HG02970 (cell line): ENCODE data around the gene ANXA6.
"Not testable (repeated sequence)": the region's sequence is repeated elsewhere in the genome, so short reads cannot be mapped to it uniquely, and the experiment has no call there.

ENCODE experiments used
- ATAC-seq: cut with Tn5 transposase; IDR thresholded peaks from one replicate; pipeline ENCODE4 v1.9.1; 2021; ENCODE audit warnings: mild to moderate bottlenecking, moderate library complexity, moderate number of reproducible peaks; ENCODE audit not compliant: unreplicated experiment, low FRiP score

Gene ANXA6

DNA sequence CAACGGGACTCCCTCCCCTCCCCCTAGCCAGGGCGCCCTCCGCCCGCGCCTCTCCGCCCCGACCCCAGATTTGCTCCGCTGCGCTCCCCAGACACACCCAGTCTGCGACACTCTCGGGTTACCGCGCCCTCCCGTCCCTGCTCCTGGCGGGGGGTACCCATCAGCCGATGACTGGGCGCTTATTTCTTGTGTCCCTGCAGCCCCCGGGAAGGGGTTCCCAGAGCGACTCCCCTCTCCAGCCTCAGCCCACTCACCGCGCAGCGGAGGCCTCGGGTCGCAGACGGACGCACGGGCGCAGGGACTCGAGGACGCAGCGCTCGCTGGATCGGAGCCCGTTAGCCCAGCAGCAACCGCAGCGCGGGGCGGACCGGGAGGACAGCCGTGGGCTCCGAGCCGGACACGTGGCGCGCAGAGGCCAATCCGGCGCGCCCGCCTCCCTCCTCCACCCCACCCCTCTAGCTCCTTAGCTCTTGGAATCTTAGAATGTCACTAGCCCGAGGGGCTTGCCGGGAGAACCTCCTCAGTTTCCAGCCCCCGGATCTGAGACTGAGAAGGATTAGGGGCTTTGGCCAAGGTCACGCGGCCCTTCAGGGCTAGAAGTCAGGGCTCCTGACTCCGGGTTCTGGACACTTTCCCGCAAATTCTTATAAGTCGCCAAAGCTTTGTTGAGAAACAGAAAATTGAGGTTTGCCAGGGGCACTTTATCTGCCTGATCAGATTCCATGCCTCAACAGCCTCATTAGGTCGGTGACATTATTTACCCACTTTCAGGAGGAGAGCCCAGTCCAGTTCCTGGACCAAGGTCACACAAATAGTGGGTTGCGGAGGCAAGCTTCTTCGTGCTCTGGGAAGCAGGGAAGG is at the start of gene ANXA6:
Gene ANXA6 (minus strand): TSS at position 354 of the 861 bp plus-strand sequence. CDS start 9,878 bp downstream, outside the sequence.
- ATAC-seq: peak; percentile 40

- ATAC-seq: no peak
Observed at GRCh38 chr5:151205411-151205810, 47.8 kb upstream of the ANXA6 start.

GRCh38 chr5:151204051-151204450 is 46.5 kb upstream of the ANXA6 start:
- ATAC-seq: no peak

DNA sequence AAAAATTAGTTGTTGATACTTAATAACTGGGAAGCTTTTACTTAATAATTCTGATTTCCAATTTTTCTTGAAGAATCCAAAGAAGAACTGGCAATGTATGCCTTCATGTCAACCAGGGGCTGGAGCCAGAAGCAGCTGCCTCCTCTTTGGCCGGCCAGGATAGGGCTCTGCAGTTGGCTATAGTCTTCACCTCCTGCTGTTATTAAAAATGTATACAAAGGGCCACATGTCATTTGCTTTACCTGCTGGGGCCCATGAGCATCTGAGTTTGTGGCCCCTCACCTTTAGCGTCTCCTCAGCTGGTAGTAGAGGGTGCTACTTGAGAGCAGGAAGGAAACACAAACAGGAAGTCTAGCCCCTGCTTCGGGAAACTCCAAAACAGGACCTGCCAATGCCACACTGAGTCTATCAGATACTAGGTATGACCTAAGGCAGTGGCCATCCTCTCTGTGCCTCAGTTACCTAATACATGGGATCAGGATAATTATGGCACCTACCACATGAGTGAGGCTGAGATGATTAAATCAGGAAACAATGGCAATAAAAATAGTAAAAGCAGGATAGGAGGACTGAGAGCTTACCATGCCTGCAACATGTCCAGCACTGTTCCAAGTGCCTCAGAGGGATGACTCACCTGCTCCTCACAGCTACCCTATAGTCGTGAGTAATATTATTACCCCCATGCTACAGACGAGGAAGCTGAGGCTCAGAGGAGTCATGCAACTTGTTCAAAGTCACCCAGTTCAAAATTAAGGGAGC is 45.0 kb upstream of the ANXA6 start:
- no peak for ATAC-seq

DNA sequence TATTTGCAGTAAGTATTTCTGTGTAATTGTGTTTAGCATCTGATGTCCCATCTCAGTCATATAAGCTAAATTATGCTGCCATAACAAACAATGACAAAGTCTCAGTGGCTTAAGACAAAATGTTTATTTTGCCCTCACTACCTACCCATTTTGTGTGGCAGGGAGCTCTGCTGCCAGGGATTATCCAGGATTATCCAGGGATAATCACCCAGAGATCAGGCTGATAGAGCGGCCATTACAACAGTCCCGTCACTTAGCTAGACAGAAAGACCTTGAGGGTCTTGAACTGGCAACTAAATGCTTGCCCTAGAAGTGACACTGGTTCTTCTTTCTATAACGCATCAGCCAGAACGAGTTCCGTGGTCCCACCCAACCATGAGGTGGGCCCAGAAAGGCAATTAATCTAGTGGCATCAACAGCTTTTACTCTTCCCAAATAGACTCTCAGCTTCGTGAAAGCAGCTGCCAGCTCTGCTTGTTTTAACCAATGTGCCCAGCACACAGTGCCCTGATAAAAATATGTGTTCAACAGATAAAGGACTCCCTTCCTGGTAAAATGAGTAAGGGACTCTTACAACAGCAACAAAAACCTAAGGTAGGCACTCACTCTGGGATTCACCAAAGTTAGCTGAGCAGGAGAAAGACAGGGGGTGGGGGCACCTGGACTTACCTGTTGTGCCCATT is 43.5 kb upstream of the ANXA6 start:
- no peak for ATAC-seq

DNA sequence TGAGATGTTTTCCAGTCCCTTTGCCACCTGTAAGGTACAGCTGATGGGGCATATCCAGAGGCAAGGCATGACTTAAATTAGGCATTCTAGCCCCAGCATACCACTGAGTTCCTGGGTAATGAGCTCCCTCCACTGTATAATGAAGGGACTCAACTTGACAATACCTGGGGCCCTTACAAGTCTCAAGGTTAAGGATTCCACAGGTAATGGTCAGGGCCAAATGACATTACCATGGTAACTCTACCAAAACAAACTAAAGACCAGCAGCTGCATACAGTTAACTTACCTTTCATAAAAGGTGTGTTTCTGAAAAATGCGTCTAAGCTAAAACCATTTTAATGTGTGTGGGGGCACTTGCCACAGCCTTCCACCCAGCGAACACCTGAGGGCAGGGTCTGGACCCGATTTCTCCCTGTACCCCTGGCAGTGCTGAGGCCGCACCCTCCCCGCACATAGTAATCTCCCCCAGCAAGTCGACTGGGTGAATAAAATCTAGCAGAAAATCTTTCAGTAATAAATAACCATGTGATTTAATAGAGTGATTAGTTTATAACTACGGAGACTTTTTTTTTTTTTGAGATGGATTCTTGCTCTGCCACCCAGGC is 42.1 kb upstream of the ANXA6 start:
- ATAC-seq: no peak

- ATAC-seq: no peak
Observed at GRCh38 chr5:151198861-151199260, 41.3 kb upstream of the ANXA6 start.

GRCh38 chr5:151197291-151197600 is 39.7 kb upstream of the ANXA6 start:
- not testable (repeated sequence) for ATAC-seq

DNA sequence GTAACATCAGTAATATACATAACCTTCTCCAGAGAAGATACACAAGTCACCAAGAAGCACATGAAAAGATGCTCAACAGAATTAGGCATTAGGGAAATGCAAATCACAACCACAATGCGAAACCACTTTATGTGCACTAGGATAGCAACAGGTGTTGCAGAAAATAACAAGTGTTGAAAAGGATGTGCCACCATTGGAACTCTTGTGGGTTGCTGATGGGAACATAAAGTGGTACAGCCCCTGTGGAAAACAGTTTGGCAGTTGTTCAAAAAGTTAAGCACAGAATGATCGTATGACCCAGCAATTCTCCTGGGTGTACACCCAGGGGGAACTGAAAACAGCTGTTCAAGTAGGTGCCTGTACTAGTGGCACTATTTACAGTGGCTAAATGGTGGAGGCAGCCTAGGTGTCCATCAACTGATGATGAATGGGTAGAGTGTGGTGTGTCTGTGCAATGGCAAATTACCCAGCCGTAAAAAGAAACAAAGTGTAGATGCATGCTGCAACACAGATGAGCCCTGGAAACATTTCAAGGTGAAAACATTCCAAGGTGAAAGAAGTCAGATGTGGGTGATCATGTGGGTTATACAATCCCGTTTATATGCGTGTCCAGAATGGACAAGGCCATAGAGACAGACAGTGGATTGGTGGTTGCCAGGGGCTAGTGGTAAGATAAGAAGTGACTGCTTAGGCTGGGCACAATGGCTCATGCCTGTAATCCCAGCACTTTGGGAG is 39.1 kb upstream of the ANXA6 start:
- no peak for ATAC-seq

DNA sequence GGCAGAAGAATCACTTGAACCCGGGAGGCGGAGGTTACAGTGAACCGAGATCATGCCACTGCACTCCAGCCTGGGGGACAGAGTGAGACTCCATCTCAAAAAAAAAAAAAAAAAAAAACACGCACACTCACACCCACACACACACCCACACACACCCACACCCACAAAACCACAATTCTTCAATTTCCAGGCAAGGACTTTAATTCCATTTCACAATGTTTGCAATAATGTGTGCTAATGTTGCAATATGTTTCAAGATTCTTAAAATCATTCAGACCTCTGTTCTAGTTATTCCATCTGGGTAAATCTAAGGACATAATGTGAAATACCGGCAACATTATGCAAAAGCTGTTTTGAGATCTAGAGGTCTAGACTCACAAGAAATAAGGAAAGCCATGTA is 38.0 kb upstream of the ANXA6 start:
- ATAC-seq: no peak

GRCh38 chr5:151192626-151193025 is 35.0 kb upstream of the ANXA6 start:
- no peak for ATAC-seq

DNA sequence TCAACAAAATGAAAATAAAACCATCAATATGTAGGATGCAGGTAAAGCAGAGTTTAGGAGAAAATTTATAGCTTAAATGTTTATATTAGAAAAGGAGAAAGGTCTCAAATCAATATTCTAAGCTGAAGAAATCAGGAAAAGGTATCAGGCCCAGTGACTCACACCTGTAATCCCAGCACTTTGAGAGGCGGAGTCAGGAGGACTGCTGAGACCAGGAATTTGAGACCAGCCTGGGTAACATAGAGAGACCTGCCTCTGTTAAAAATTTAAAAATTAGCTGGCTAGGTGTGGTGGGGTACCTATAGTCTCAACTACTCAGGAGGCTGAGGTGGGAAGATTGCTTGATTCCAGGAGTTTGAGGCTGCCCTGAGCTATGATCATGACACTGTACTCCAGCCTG is 34.1 kb upstream of the ANXA6 start:
- no peak for ATAC-seq

DNA sequence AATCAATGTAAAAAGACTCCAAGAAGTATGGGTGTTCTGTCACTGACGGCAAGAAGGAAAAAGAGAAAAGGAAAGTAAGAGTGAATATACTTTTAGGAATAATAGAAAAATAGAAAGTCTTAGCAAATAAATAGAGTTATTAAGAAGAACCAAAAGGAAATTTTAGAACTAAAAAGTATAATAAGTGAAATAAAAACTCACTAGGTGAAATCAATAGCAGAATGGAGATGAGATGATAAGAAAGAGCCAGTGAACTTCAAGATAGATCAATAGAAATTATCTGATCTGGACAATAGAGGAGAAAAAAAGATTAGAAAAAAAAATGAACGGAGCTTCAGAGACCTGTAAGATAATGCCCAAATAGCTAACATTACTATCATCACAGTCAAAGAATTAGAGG is 31.6 kb upstream of the ANXA6 start:
- no peak for ATAC-seq

DNA sequence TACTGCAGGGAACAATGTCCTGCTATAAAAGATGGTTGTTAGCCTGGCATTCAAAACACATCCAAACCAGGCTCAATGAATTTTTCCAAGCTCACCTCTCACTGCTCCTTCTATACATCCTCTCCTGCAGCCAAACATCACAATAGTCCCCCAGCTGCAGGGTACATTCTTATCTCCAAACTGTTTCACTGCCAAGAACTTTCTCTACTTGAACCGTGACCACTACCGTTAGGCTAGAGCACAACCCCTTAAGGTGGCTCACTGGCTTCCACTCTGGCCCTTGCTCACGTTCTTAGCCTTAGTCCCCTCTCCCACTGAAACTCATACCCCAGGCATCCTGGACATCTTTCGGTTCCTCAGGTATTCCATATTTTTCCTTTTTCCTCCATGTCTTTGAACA is 29.0 kb upstream of the ANXA6 start:
- no peak for ATAC-seq

DNA sequence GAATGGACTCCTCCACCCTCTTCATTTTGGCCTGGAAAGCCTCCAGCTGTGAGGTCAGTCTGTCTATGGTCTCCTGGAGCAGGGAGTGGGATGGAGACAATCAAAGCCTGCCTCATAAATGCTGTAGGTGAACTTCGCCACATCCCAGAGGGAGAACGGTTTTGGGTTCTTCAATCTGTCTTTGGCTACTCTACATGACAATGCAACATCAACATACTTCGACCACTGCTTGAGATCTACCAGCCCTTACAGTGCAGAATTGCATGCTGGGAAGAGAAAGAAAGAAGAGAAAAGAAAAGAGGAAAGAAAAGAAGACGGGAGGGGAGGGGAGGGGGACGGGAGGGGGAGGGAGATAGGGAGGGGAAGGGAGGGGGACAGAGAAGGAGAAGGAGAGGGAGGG is 28.5 kb upstream of the ANXA6 start:
- ATAC-seq: no peak

- ATAC-seq: no peak
Observed at GRCh38 chr5:151184316-151185042, 26.9 kb upstream of the ANXA6 start.

DNA sequence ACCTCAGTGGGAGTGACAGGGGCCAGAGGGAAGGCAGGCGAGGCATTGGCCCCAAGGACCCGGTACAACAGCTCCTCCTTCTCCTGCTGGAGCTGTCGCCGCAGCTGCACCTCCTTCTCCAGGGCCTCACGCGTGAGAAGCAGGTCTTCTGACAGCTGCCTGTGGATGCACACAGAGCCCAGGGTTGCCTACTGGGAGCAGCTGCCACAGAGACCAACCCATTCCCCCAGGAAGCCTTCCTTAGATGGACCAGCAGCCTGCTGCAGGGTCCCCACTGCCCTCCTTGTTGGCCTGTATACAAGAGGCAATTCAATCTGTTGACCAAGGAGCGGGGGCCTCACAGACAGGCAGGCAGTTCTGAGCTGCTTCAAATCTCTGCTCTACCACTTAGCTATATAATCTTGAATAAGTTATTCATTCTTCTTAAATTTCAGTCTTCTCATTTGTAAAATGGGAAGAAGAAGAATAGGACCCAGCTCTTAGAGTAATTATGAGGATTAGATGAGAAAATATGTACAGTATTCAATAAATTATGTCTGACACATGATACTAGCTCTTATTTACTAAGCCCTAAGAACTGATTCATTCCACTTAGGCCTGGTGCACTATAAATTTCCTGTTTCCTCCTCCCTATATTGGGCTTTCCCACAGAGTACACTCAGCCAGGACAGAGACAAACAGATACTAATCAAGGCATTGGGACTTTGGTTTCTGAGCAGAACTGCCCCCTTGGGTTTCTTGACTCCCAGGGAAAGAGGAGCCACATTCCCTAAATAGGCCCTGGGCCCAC is 26.1 kb upstream of the ANXA6 start:
- ATAC-seq: no peak

GRCh38 chr5:151182976-151183375 is 25.4 kb upstream of the ANXA6 start:
- ATAC-seq: no peak

DNA sequence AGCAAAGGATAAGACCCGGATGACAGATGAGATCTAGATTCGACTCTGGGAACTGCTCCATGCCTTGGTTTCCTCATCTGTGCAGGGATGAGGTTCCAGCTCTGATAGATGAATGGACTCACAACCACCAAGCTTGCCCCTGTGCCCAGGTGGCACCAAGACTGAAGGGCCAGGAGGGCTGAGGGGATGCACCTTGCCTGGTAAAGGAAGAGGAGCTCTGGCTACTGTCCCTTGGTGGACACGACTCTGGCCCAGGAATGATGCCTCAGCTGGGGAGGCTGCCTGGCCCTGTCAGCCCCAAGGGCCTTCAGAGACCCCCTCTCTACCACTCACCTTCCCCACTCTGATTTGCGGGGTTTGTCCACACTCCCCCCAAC is 24.9 kb upstream of the ANXA6 start:
- no peak for ATAC-seq
